GM12878 (cell line): ENCODE measurements around the gene COL11A1. TPM values are rescaled to one million over a fixed set of nuclear protein-coding genes. Genes with fewer than 3 reads are reported as not detected.

Source experiments
- ATAC-seq: fragments of 200-7000 bp; cut with Tn5 transposase; 3 replicates; pipeline ENCODE4 v1.9.1; 2020; ENCODE audit warnings: mild to moderate bottlenecking, moderate library complexity
- BruUV-seq: library from RNA; stranded (reverse); fragments of 400-500 nt; replicated peaks from 2 replicates; lab custom pipeline; 2021; lab: Mats Ljungman, UMichigan
- CTCF ChIA-PET: fragments of 300-600 bp; sonication (Branson Sonifier 250); formaldehyde crosslinking; extraction: SDS; loops from one replicate; lab custom pipeline; 2021; ENCODE audit warnings: inconsistent platforms; lab: Yijun Ruan, JAX
- POLR2A ChIA-PET: fragments of 350-600 bp; formaldehyde crosslinking; extraction: SDS; loops from one replicate; lab custom pipeline; 2021; ENCODE audit warnings: inconsistent platforms; lab: Charles Lee
- RAD21 ChIA-PET: fragments of 300-600 bp; sonication (Branson Sonifier 250); formaldehyde crosslinking; loops from one replicate; lab custom pipeline; 2023; ENCODE audit warnings: antibody characterized with exemption; ENCODE audit not compliant: unreplicated experiment; lab: Charles Lee
- SMC1A ChIA-PET: fragments of 300-600 bp; sonication (Branson Sonifier 250); formaldehyde crosslinking; loops from one replicate; lab custom pipeline; 2023; ENCODE audit not compliant: unreplicated experiment, uncharacterized antibody; lab: Charles Lee
- DNase-seq: peaks from one replicate; pipeline ENCODE4 v3.0.0-alpha.2; 2011; ENCODE audit warnings: low read depth, low spot score
- FAIRE-seq: peaks from 3 replicates; lab custom pipeline; 2011; peaks lifted over from hg19 to GRCh38; lab: Jason Lieb, UNC
- H2AFZ ChIP-seq: 2 replicates; pipeline ENCODE4 v1.6.0; 2011; ENCODE audit warnings: low read depth, low read length, control low read depth; ENCODE audit not compliant: control insufficient read depth
- H3K27ac ChIP-seq: 2 replicates; pipeline ENCODE4 v1.5.1; 2011; ENCODE audit warnings: control low read depth; ENCODE audit not compliant: control insufficient read depth, insufficient read depth
- H3K27me3 ChIP-seq, 2 experiments: replicated peaks in 1 of 2; 2 replicates each; pipeline versions ENCODE4 v1.6.0 to v1.6.1; 2011; ENCODE audit warnings: low read length in 1 of 2; ENCODE audit not compliant: control insufficient read depth in 2 of 2, insufficient read depth in 2 of 2
- H3K36me3 ChIP-seq, 2 experiments: 2 replicates each; pipeline ENCODE4 v1.5.1; 2011; ENCODE audit warnings: low read length in 1 of 2; ENCODE audit not compliant: control insufficient read depth in 2 of 2, insufficient read depth in 2 of 2
- H3K4me1 ChIP-seq: 2 replicates; pipeline ENCODE4 v1.6.1; 2011; ENCODE audit warnings: mild to moderate bottlenecking, low read length, moderate library complexity, mixed read lengths; ENCODE audit not compliant: control insufficient read depth, insufficient read depth
- H3K4me2 ChIP-seq: 2 replicates; pipeline ENCODE4 v1.6.0; 2011; ENCODE audit warnings: control low read depth; ENCODE audit not compliant: control insufficient read depth, insufficient read depth
- H3K4me3 ChIP-seq: fragments of 200-600 bp; sonication (generic); 2 replicates; pipeline ENCODE4 v1.5.1; 2016
- H3K79me2 ChIP-seq: 2 replicates; pipeline ENCODE4 v1.6.0; 2011; ENCODE audit warnings: low read length; ENCODE audit not compliant: control insufficient read depth, insufficient read depth
- H3K9ac ChIP-seq: 2 replicates; pipeline ENCODE4 v1.8.0; 2011; ENCODE audit warnings: low read length, control low read depth, mixed read lengths; ENCODE audit not compliant: control insufficient read depth, insufficient read depth
- H3K9me3 ChIP-seq: replicated peaks from 3 replicates; pipeline ENCODE4 v1.5.1; 2011; ENCODE audit warnings: mild to moderate bottlenecking, low read length; ENCODE audit not compliant: control insufficient read depth, insufficient read depth
- H4K20me1 ChIP-seq: 2 replicates; pipeline ENCODE4 v1.6.0; 2011; ENCODE audit not compliant: control insufficient read depth, insufficient read depth
- BMI1 ChIP-seq: fragments of 450-650 bp; IDR thresholded peaks from 2 replicates; pipeline ENCODE4 v1.6.1; 2016; ENCODE audit warnings: mild to moderate bottlenecking, moderate library complexity, borderline replicate concordance
- CBX5 ChIP-seq: sonication (generic); IDR thresholded peaks from 2 replicates; pipeline ENCODE4 v1.6.1; 2016; ENCODE audit warnings: low read depth, moderate library complexity, mild to moderate bottlenecking, inconsistent platforms
- FOXM1 ChIP-seq: IDR thresholded peaks from 2 replicates; pipeline ENCODE4 v1.6.1; 2012; ENCODE audit warnings: low read depth, mild to moderate bottlenecking, inconsistent platforms, low read length, moderate library complexity
- GATAD2B ChIP-seq: fragments of 450-650 bp; conservative IDR thresholded peaks from 2 replicates; pipeline ENCODE4 v1.6.1; 2017; ENCODE audit warnings: low read depth, mild to moderate bottlenecking, moderate library complexity
- IRF4 ChIP-seq: IDR thresholded peaks from 2 replicates; pipeline ENCODE4 v1.6.1; 2011; ENCODE audit warnings: low read depth, low read length
- LARP7 ChIP-seq: fragments of 450-650 bp; IDR thresholded peaks from 2 replicates; pipeline ENCODE4 v1.6.1; 2017; ENCODE audit warnings: mild to moderate bottlenecking
- MTA3 ChIP-seq: IDR thresholded peaks from 2 replicates; pipeline ENCODE4 v1.6.1; 2012; ENCODE audit warnings: low read length, inconsistent platforms, borderline replicate concordance
- RAD21 ChIP-seq: IDR thresholded peaks from 2 replicates; pipeline ENCODE4 v1.6.1; 2011; ENCODE audit warnings: mild to moderate bottlenecking, low read depth, low read length, moderate library complexity; ENCODE audit not compliant: insufficient read depth
- RB1 ChIP-seq: fragments of 450-650 bp; formaldehyde crosslinking; IDR thresholded peaks from 2 replicates; pipeline ENCODE4 v1.6.1; 2017; ENCODE audit warnings: mild to moderate bottlenecking, borderline replicate concordance
- SREBF1 ChIP-seq: IDR thresholded peaks from 2 replicates; pipeline ENCODE4 v1.6.1; 2012; ENCODE audit warnings: mild to moderate bottlenecking, low read length
- WGBS: methylation state at CpG from one replicate; pipeline ENCODE4 v1.1.6; 2016; ENCODE audit warnings: low lambda C conversion rate; ENCODE audit not compliant: insufficient replicate concordance, insufficient coverage; ENCODE audit errors: missing lambda C conversion rate; 5-methylcytosine and 5-hydroxymethylcytosine counted together
- in situ Hi-C: fragments of 300-500 bp; cut with MboI; formaldehyde crosslinking; loops from 9 replicates; pipeline ENCODE4 v1.14.3; 2018; ENCODE audit warnings: mixed read lengths
- intact Hi-C: fragments of 100-400 bp; cut with micrococcal nuclease; formaldehyde crosslinking; loops from one replicate; pipeline ENCODE4 v1.14.2; 2022; ENCODE audit not compliant: unreplicated experiment
- polyA plus RNA-seq, 11 experiments: library from polyadenylated mRNA; depleted of rRNA in 4 of 11; unstranded in 6 of 11; stranded (reverse) in 5 of 11; fragments of >200 nt; fragmentation: Nextera tagmentation in 4 of 11; fragmentation: Illumina TruSeq in 1 of 11; extraction: Ambion mirVana in 4 of 11; extraction: Trizol in 1 of 11; gene quantifications; 1 replicate in 1 of 11; 2 replicates in 10 of 11; pipeline versions ENCODE4 v1.2.1 to v1.2.3, GENCODE V29; 2011 to 2016; ENCODE audit warnings: inconsistent platforms in 2 of 11, missing spikeins in 2 of 11, low read depth in 1 of 11
- total RNA-seq, 4 experiments: library from RNA; depleted of rRNA in 3 of 4; stranded (reverse); fragments of >200 nt in 3 of 4; fragmentation: Illumina TruSeq in 1 of 4; extraction: Trizol in 1 of 4; gene quantifications; 2 replicates each; pipeline versions ENCODE4 v1.2.1 to v1.2.3, GENCODE V29; 2013 to 2021

COL11A1 gene
- total and polyA plus RNA-seq, 10 of the 15 experiments (the other 5 are each of a cell fraction or from before 2014, with no cell fraction given): 0.11 TPM; not detected in 9

GRCh38 chr1:103144681-103145080 lies 36.4 kb upstream of the COL11A1 start:
- RAD21 ChIA-PET: no interaction called here
- no peak overlapping the region for H3K4me3 ChIP-seq
- H3K9me3 ChIP-seq: no peaks in the 10 kb centered on the region
- POLR2A ChIA-PET: no interaction called here
- no peaks in the 10 kb centered on the region for H3K4me1 ChIP-seq
- SMC1A ChIA-PET: no interaction called here
- in situ Hi-C loops: no loop called here
- FAIRE-seq (no peak), DNase-seq (no peak), ATAC-seq (no peak)
- H3K4me2 ChIP-seq: no peak overlapping the region
- no peak overlapping the region for H3K27ac ChIP-seq
- H2AFZ ChIP-seq: no peak overlapping the region
- H3K27me3 ChIP-seq: no peaks in the 10 kb centered on the region
- CTCF ChIA-PET: no interaction called here
- 0% methylated on average over 2 of the region's 2 CpGs for WGBS
- intact Hi-C loops: no loop called here
- BruUV-seq: no TSS peak
- TF ChIP-seq LARP7: no peak
- TF ChIP-seq, all 136 proteins: peak for 0
- Histone ChIP-seq H3K36me3 (no peaks in the 10 kb centered on the region), H3K79me2 (no peaks in the 10 kb centered on the region), H4K20me1 (no peaks in the 10 kb centered on the region), H3K9ac (no peak overlapping the region)

GRCh38 chr1:103142461-103142860 lies 34.1 kb upstream of the COL11A1 start:
- in situ Hi-C loops: no loop called here
- FAIRE-seq (no peak), DNase-seq (no peak), ATAC-seq (no peak)
- Histone ChIP-seq H3K4me1 (no peaks in the 10 kb centered on the region), H3K9me3 (no peaks in the 10 kb centered on the region), H3K27ac (no peak overlapping the region), H3K9ac (no peak overlapping the region), H3K79me2 (no peaks in the 10 kb centered on the region), H3K4me3 (no peak overlapping the region), H2AFZ (no peak overlapping the region), H3K36me3 (no peaks in the 10 kb centered on the region), H3K4me2 (no peak overlapping the region), H3K27me3 (no peaks in the 10 kb centered on the region), H4K20me1 (no peaks in the 10 kb centered on the region)
- BruUV-seq: no TSS peak
- ChIA-PET RAD21 (no interaction called here), SMC1A (no interaction called here), POLR2A (no interaction called here), CTCF (no interaction called here)
- 6% methylated on average over 2 of the region's 2 CpGs for WGBS
- TF ChIP-seq GATAD2B (no peak), CBX5 (no peak), SREBF1 (no peak), BMI1 (no peak), RAD21 (no peak), FOXM1 (no peak), MTA3 (no peak), IRF4 (no peak), RB1 (no peak)
- intact Hi-C loops: no loop called here
